ENCODE data around the gene MAD1L1.

DNA sequence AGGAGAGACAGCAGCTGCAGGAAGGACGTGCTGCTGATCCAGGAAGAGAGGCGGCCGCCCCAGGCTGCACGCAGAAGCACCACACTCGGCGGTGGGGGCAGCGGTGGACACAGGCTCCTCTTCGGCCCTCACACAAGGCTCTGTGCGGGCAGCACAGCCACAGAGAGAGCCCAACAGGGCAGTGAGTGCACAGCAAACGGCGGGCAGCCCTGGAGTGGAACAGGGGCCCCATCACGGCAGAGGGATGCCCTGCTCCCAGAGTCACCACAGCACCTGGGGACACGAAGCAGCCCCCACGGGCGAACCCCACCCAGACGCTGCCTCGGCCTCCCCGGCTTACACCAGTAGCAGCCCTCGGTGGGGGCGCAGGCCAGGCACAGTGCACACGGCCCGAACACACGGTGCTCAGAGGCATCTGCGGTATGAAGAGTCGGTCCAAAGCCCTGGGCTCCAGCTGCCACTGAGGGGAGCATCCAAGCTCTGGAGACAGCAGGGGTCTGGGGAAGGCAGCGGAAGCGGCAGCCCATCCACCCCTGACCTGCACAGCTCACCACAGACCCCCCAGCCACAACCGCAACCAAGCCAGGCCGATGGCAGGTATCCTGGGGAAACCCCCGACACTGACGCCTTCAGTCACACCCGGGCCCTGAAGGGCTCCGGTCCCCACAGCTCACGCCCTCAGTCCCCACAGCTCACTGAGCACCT, 26.1 kb upstream of the MAD1L1 start:
- TF ChIP-seq SP1 (IDR thresholded peaks at IDR 0.05; ENCODE audit: low read depth, low read length), result no peak
- TF ChIP-seq, protein P1, sequence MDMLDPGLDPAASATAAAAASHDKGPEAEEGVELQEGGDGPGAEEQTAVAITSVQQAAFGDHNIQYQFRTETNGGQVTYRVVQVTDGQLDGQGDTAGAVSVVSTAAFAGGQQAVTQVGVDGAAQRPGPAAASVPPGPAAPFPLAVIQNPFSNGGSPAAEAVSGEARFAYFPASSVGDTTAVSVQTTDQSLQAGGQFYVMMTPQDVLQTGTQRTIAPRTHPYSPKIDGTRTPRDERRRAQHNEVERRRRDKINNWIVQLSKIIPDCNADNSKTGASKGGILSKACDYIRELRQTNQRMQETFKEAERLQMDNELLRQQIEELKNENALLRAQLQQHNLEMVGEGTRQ (IDR thresholded peaks at IDR 0.05; ENCODE audit: low read length), result no peak
- TF ChIP-seq, protein P2, sequence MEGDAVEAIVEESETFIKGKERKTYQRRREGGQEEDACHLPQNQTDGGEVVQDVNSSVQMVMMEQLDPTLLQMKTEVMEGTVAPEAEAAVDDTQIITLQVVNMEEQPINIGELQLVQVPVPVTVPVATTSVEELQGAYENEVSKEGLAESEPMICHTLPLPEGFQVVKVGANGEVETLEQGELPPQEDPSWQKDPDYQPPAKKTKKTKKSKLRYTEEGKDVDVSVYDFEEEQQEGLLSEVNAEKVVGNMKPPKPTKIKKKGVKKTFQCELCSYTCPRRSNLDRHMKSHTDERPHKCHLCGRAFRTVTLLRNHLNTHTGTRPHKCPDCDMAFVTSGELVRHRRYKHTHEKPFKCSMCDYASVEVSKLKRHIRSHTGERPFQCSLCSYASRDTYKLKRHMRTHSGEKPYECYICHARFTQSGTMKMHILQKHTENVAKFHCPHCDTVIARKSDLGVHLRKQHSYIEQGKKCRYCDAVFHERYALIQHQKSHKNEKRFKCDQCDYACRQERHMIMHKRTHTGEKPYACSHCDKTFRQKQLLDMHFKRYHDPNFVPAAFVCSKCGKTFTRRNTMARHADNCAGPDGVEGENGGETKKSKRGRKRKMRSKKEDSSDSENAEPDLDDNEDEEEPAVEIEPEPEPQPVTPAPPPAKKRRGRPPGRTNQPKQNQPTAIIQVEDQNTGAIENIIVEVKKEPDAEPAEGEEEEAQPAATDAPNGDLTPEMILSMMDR (IDR thresholded peaks at IDR 0.05; ENCODE audit: control extremely low read depth in 1 of 3, insufficient read depth in 1 of 3, low read depth in 1 of 3, low read length in 3 of 3), result no peak
- no peak for TF ChIP-seq POLR2AphosphoS5 (IDR thresholded peaks at IDR 0.05; ENCODE audit: low read depth, low read length)
- TF ChIP-seq BCL11A (IDR thresholded peaks at IDR 0.05; ENCODE audit: low read depth in 2 of 2, low read length in 2 of 2), result no peak
- TF ChIP-seq FOSL1 (IDR thresholded peaks at IDR 0.05; ENCODE audit: insufficient read depth, low read depth, low read length), result no peak
- TF ChIP-seq CBX8 (IDR thresholded peaks at IDR 0.05; ENCODE audit: borderline replicate concordance, low read depth, low read length), result no peak
- no peak for TF ChIP-seq RAD21 (IDR thresholded peaks at IDR 0.05 in 1 of 2, conservative IDR thresholded peaks at IDR 0.05 in 1 of 2; ENCODE audit: low read depth in 2 of 2, low read length in 2 of 2)
- no peak for TF ChIP-seq EP300 (IDR thresholded peaks at IDR 0.05; ENCODE audit: borderline replicate concordance in 1 of 2, low read depth in 2 of 2, low read length in 2 of 2)
- TF ChIP-seq, protein P3, sequence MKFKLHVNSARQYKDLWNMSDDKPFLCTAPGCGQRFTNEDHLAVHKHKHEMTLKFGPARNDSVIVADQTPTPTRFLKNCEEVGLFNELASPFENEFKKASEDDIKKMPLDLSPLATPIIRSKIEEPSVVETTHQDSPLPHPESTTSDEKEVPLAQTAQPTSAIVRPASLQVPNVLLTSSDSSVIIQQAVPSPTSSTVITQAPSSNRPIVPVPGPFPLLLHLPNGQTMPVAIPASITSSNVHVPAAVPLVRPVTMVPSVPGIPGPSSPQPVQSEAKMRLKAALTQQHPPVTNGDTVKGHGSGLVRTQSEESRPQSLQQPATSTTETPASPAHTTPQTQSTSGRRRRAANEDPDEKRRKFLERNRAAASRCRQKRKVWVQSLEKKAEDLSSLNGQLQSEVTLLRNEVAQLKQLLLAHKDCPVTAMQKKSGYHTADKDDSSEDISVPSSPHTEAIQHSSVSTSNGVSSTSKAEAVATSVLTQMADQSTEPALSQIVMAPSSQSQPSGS (IDR thresholded peaks at IDR 0.05; ENCODE audit: low read length), result no peak
- no peak for TF ChIP-seq EZH2 (IDR thresholded peaks at IDR 0.05; ENCODE audit: low read depth, low read length, severe bottlenecking)
